ENCODE measurements around the gene OR2L5. TPM values are rescaled to one million over a fixed set of nuclear protein-coding genes. Genes with fewer than 3 reads are reported as not detected.

OR2L5 gene
- total RNA-seq, 1 experiment from 2014 or later, result not detected

DNA sequence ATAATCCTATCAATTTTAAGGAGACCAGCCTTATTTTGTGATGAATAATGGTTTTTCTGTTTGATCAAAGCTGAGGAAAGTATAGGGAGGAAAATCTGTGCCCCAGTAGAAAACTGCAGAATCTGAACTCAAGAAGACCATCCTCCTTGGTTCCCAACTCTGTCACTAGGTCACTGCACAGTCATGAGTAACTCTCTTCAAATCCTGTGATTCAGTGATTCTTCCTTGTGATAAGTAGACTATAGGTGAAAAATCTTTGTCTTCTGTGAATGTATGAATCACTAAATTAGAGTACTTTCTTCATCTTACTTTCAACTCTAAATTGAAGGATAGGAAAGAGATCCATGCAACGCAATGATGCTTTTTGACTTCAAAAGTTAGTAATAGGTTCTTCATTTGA is 13.3 kb upstream of the OR2L5 start:
- Histone ChIP-seq H2AFZ (ENCODE audit: low read length) (no peak overlapping the region), H3K56ac (ENCODE audit: insufficient read length, low read depth, low read length) (no peak overlapping the region), H2BK20ac (ENCODE audit: low read depth, low read length, poor library complexity, severe bottlenecking) (no peak overlapping the region), H3K18ac (ENCODE audit: insufficient read length, low read depth, low read length) (no peak overlapping the region), H3K79me1 (ENCODE audit: insufficient read depth, low read depth, low read length, poor library complexity, severe bottlenecking) (no peaks in the 10 kb centered on the region), H3K4ac (ENCODE audit: low read depth, low read length) (no peak overlapping the region), H3K14ac (ENCODE audit: insufficient read depth, low read length) (no peak overlapping the region), H4K20me1 (ENCODE audit: control insufficient read depth, insufficient read depth, insufficient read length) (no peaks in the 10 kb centered on the region), H3K23ac (ENCODE audit: insufficient read length, low read depth, low read length) (no peak overlapping the region), H2BK15ac (ENCODE audit: low read depth, low read length) (no peak overlapping the region), H3K27me3 (ENCODE audit: insufficient read depth, low read length) (no peaks in the 10 kb centered on the region), H3K23me2 (ENCODE audit: insufficient read length, low read depth, low read length, poor library complexity, severe bottlenecking) (no peaks in the 10 kb centered on the region), H2AK5ac (ENCODE audit: insufficient read length, low read length) (no peak overlapping the region), H3K4me1 (ENCODE audit: insufficient read depth, low read length) (no peaks in the 10 kb centered on the region), H3K27ac (ENCODE audit: insufficient read length, low read depth, low read length) (no peak overlapping the region), H3K9me3 (ENCODE audit: control insufficient read depth, low read depth, low read length) (peaks cover 62% of the 10 kb centered on the region), H4K91ac (ENCODE audit: insufficient read length, low read depth, low read length) (no peak overlapping the region), H4K8ac (replicated peaks; ENCODE audit: insufficient read length, low read depth, low read length) (no peak overlapping the region), H2BK12ac (ENCODE audit: insufficient read length, low read depth, low read length) (no peak overlapping the region), H2BK5ac (ENCODE audit: insufficient read length, low read length) (no peak overlapping the region), H3K4me2 (ENCODE audit: insufficient read depth, insufficient read length, low read length) (no peak overlapping the region), H2BK120ac (ENCODE audit: low read depth, low read length, poor library complexity, severe bottlenecking) (no peak overlapping the region), H3K79me2 (ENCODE audit: insufficient read depth, low read length) (no peaks in the 10 kb centered on the region), H3T11ph (ENCODE audit: low read length) (no peak overlapping the region), H3K9ac (ENCODE audit: extremely low read depth, insufficient read length, low read length) (no peak overlapping the region), H4K5ac (ENCODE audit: insufficient read length, low read depth, low read length) (no peak overlapping the region)
- no peak for TF ChIP-seq CTCF (conservative IDR thresholded peaks at IDR 0.05)
- Mint-ChIP-seq H3K4me1 (no peaks in the 10 kb centered on the region), H3K36me3 (ENCODE audit: insufficient read depth in 1 of 3, low read depth in 3 of 3) (peaks cover 0 to 25% (median 10%) of the 10 kb centered on the region in 3 experiments; a peak in 5 of 7 replicates), H3K4me3 (no peak overlapping the region), H3K27ac (no peak overlapping the region), H3K27me3 (ENCODE audit: low read depth) (peaks cover 1% of the 10 kb centered on the region; the same call in 1 of the 2 replicates), H3K9me3 (peaks cover 67 to 73% of the 10 kb centered on the region in 2 experiments)
- WGBS (ENCODE audit: extremely low coverage, insufficient read length, low lambda C conversion rate), result no CpG with 5 or more reads among the region's 1 CpG
- DNase-seq, result no peak

Data from H9 (cell line).